GM12873 (cell line): ENCODE results near the gene PTGER2.

Experiments
- TF ChIP-seq, protein P1 (sequence below): IDR thresholded peaks from 2 replicates; pipeline ENCODE4 v1.5.1; 2012; ENCODE audit warnings: low read depth, mild to moderate bottlenecking, moderate library complexity, low read length, control low read depth; ENCODE audit not compliant: insufficient read depth; ENCODE audit errors: missing control alignments

Gene PTGER2

DNA sequence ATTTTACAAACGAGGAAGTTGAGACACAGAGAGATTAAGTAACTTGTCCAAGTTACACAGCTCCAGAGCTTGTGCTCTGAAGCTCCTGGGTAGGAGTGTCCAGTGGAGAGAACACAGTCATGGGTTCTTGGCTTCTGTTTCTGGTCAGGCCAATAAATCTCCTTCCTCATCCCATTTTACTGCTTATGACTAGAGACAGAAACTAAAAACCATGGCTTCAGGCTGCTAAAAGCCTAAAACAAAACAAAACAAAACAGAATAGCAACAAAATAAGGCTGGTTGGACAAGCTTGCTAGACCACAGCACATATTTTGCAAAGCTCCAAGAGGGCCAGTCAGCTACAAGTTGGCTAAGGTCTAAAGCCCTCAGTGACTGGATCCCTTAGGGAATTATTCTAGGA is 49.8 kb downstream of the PTGER2 start:
- TF ChIP-seq, protein P1, sequence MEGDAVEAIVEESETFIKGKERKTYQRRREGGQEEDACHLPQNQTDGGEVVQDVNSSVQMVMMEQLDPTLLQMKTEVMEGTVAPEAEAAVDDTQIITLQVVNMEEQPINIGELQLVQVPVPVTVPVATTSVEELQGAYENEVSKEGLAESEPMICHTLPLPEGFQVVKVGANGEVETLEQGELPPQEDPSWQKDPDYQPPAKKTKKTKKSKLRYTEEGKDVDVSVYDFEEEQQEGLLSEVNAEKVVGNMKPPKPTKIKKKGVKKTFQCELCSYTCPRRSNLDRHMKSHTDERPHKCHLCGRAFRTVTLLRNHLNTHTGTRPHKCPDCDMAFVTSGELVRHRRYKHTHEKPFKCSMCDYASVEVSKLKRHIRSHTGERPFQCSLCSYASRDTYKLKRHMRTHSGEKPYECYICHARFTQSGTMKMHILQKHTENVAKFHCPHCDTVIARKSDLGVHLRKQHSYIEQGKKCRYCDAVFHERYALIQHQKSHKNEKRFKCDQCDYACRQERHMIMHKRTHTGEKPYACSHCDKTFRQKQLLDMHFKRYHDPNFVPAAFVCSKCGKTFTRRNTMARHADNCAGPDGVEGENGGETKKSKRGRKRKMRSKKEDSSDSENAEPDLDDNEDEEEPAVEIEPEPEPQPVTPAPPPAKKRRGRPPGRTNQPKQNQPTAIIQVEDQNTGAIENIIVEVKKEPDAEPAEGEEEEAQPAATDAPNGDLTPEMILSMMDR: no peak

DNA sequence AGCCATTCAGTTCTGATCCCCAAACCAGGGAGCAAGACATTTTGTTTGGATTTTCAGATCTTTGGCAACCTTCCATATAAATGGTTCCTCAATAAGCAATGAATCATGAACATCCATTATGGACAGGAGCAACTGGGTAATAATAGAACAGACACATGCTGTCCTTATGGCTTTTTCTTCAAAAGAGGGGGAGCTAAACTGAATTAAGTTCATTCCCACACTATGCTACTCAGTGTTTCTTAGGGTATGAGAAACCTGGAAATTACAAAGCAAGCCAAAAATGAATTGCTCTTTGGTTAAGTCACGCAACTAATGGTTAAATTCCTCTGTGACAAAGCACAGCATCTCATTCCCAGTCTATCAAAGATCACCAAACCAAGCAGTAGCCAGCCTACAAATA is 51.0 kb downstream of the PTGER2 start:
- TF ChIP-seq, protein P1: no peak

DNA sequence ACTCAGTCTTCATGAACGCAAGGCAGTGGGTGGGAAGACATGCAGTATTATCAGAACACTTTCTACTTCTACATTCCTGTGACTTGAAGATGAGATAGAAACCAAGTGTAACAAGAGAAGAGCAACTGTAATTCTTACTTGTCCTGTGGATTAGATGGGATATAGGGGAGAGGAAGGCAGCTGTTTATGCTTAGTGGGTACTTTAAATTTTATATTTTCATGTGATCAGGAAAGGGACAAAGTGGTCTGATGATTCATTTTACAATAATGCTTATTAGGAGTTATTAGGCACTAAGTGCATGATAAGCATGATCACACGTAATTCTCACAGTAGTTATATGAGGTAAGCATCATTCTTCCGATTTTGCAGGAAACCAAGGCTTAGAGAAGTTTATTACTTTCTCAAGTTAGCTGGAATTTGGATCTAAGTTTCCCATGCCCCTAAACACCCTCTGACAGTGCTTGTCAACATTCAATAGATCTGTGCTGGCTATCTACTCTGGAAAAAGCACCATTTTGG is 52.7 kb downstream of the PTGER2 start:
- TF ChIP-seq, protein P1: no peak

DNA sequence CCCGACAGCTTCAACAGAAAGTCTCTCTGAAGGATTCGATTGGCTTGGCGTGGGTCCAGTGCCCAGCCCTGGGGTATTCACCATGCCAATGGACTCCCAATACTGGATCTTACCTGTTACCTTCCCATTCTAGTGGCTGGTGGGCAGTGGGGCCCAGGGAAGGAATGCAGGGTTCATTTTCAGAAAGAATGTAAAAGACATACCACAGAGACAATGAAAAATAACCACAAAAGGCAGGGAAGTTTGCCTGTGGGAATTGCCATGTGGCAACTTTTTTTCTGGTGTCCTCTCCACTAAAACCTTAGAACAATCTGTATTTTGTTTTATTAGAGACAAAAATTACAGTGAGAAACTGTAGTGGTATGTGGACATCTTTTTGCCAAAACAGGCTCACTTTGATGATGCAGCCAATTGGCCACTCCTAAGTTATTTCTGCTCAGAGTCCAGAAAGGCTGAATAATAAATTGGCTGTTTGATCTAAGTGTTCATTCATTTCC is 55.2 kb downstream of the PTGER2 start:
- TF ChIP-seq, protein P1: no peak

DNA sequence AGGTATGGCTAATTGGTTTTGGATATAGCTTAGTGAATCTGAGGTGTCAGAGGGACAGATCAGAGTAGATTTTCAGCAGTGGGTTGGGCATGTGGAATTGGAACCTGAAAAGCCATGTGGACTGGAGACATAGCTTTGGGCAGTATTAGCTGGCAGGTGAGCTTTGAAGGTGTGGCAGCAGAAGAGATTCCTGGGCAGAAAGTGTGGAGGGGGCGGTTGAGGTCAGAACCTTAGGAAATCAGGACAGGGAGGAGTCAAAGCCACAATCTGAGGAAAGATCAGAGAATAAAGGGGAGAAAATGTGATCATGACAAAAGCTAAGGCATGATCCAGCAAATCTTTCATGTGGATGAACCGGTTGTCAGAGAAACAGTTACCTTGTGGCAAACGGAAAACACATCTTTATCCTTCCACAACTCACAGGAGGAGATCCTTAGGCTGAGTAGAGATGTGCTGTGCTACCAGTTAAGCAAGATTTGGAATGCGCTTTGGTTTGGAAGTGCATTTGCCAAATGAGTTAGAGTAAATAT is 56.4 kb downstream of the PTGER2 start:
- TF ChIP-seq, protein P1: no peak

DNA sequence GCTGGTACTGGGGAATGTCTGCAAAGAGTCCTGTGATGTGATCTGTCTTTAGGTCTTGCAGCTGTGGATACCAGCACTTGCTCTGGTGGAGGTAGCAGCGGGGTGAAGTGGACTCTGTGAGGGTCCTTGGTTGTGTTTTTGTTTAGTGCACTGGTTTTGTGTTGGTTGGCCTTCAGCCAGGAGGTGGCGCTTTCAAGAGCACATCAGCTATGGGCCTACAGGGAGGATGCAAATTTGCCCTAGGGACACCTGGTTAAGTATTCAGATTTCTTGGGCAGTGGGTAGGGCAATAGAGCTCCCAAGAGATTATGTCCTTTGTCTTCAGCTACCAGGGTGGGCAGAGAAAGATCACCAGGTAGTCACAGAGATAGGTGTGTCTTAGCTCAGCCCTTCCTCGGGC is 63.8 kb downstream of the PTGER2 start:
- TF ChIP-seq, protein P1: peak; percentile 1
